GM10248 (cell line): ENCODE measurements around the gene FBXW4.
A peak's percentile ranks its signal among the peaks of the same experiment; 100 is the strongest.

Experiments
- CTCF ChIA-PET: fragments of 300-600 bp; sonication (Branson Sonifier 250); formaldehyde crosslinking; extraction: SDS; loops from one replicate; lab custom pipeline; 2021; ENCODE audit warnings: antibody characterized with exemption; lab: Yijun Ruan, JAX
- POLR2A ChIA-PET: fragments of 350-650 bp; sonication (Branson Sonifier 250); formaldehyde crosslinking; extraction: SDS; loops from one replicate; lab custom pipeline; 2020; ENCODE audit warnings: antibody characterized with exemption; lab: Yijun Ruan, JAX
- DNase-seq: peaks from one replicate; pipeline ENCODE4 v3.0.0; 2012; ENCODE audit errors: extremely low spot score
- CTCF ChIP-seq: IDR thresholded peaks from 2 replicates; pipeline ENCODE4 v1.5.1; 2012; ENCODE audit warnings: mild to moderate bottlenecking, low read depth; ENCODE audit errors: extremely low read depth, missing control alignments, control extremely low read depth

FBXW4 gene

GRCh38 chr10:101571271-101571925 lies 123.6 kb downstream of the FBXW4 start:
- TF ChIP-seq CTCF: no peak
- CTCF ChIA-PET: interaction anchor here (0.6 to 7.1 kb wide), 31 partner anchors 11 to 528 kb away, joined by 3 to 116 read pairs (median 6); partner anchors contain the start of genes DPCD and POLL
- POLR2A ChIA-PET: no interaction called here
- no peak for DNase-seq

- ChIA-PET CTCF (interaction anchor here (0.5 to 7.1 kb wide), 39 partner anchors 10 to 528 kb away, joined by 3 to 116 read pairs (median 5); partner anchors contain the start of genes DPCD and POLL), POLR2A (interaction anchor here (0.6 kb wide), 1 partner anchor 262 kb away, joined by 7 read pairs; no protein-coding TSS in a partner anchor)
- DNase-seq: no peak
- no peak for TF ChIP-seq CTCF
These were observed 124.3 kb downstream of the FBXW4 start for GRCh38 chr10:101570428-101571270.

- TF ChIP-seq CTCF: peak; percentile 83
- POLR2A ChIA-PET: interaction anchor here (0.6 kb wide), 1 partner anchor 261 kb away, joined by 7 read pairs; no protein-coding TSS in a partner anchor
- peak; percentile 92 for DNase-seq
- CTCF ChIA-PET: interaction anchor here (0.6 to 7.1 kb wide), 38 partner anchors 10 to 527 kb away, joined by 3 to 116 read pairs (median 4); partner anchors contain the start of genes DPCD and POLL
These were observed 125.1 kb downstream of the FBXW4 start for GRCh38 chr10:101569622-101570427.

GRCh38 chr10:101569323-101569621 lies 125.7 kb downstream of the FBXW4 start:
- POLR2A ChIA-PET: no interaction called here
- no peak for DNase-seq
- CTCF ChIA-PET: interaction anchor here (0.6 to 7.1 kb wide), 33 partner anchors 9 to 471 kb away, joined by 3 to 116 read pairs (median 4); partner anchors contain the start of genes DPCD and POLL
- no peak for TF ChIP-seq CTCF

GRCh38 chr10:101568054-101568745 lies 126.8 kb downstream of the FBXW4 start:
- POLR2A ChIA-PET: interaction anchor here (0.7 kb wide), 1 partner anchor 313 kb away, joined by 3 read pairs; no protein-coding TSS in a partner anchor
- CTCF ChIA-PET: interaction anchor here (0.7 to 7.1 kb wide), 7 partner anchors 16 to 358 kb away, joined by 3 to 116 read pairs (median 7); partner anchors contain the start of genes DPCD and POLL
- DNase-seq: no peak
- TF ChIP-seq CTCF: no peak
